Psoas muscle (tissue), 8 donors: ENCODE measurements around the gene KIAA1671. TPM values are rescaled to one million over a fixed set of nuclear protein-coding genes. Genes with fewer than 3 reads are reported as not detected.

Source experiments
- ATAC-seq, 4 donors: fragments of 200-7000 bp; cut with Tn5 transposase; one replicate each; pipeline ENCODE4 v1.9.1; 2020; ENCODE audit warnings: moderate library complexity in 3 of 4, mild to moderate bottlenecking in 2 of 4
- DNase-seq, 2 donors: peaks; one replicate each; pipeline ENCODE4 v3.0.0-alpha.2; 2020
- H3K27ac ChIP-seq: fragments of 200-600 bp; one replicate; pipeline ENCODE4 v1.8.0; 2022
- H3K27me3 ChIP-seq, 3 donors: fragments of 200-600 bp in 1 of 3; one replicate each; pipeline versions ENCODE4 v1.6.1 to v1.8.0; 2013 to 2022; ENCODE audit warnings: low read length in 2 of 3, mild to moderate bottlenecking in 2 of 3, moderate library complexity in 1 of 3; ENCODE audit not compliant: insufficient read depth in 3 of 3
- H3K36me3 ChIP-seq, 2 donors: fragments of 200-600 bp in 1 of 2; one replicate each; pipeline versions ENCODE4 v1.6.1 to v1.8.0; 2013 to 2022; ENCODE audit warnings: low read depth in 1 of 2, mild to moderate bottlenecking in 1 of 2, moderate library complexity in 1 of 2; ENCODE audit not compliant: insufficient read depth in 1 of 2
- H3K4me1 ChIP-seq: fragments of 200-600 bp; one replicate; pipeline ENCODE4 v1.8.0; 2022
- H3K4me3 ChIP-seq: fragments of 200-600 bp; one replicate; pipeline ENCODE4 v1.8.0; 2022; ENCODE audit warnings: mild to moderate bottlenecking
- H3K9me3 ChIP-seq: fragments of 200-600 bp; one replicate; pipeline ENCODE4 v1.8.0; 2022
- WGBS, 3 donors: extraction: QIAGEN DNeasy Blood & Tissue Kit; methylation state at CpG; one replicate each; pipeline versions ENCODE4 v1.1.6 to v1.1.7; 2013; 5-methylcytosine and 5-hydroxymethylcytosine counted together
- intact Hi-C, 2 donors: fragments of 100-400 bp; cut with DNase I; formaldehyde crosslinking; loops; one replicate each; pipeline versions ENCODE4 v1.11.0 to v1.14.2; 2022
- polyA plus RNA-seq, 3 donors: library from polyadenylated mRNA; stranded (reverse); fragments of 200-250 nt; gene quantifications; one replicate each; pipeline ENCODE4 v1.2.3, GENCODE V29; 2013
- total RNA-seq, 4 donors: library from RNA; stranded (reverse); fragmentation: NEBNext Ultra II Directional in 2 of 4; extraction: Animal tissue kit (Norgen Biotek cat#: 25700) in 2 of 4; gene quantifications; one replicate each; pipeline versions ENCODE4 v1.2.1 to v1.2.4, GENCODE V29; 2021 to 2023
- TF ChIP-seq, protein P1 (sequence below): fragments of 200-600 bp; IDR thresholded peaks from one replicate; pipeline ENCODE4 v1.8.0; 2022; ENCODE audit warnings: antibody characterized with exemption
- donor health status: healthy with polysubstance abuse.
- donor health status: DM: no; HTN: no; CAD: no; lungs with moderate emphysema.
- donor health status: Bipolar disorder and iron deficiency.
- donor health status: healthy.
- donor health status: DM: yes; HTN: yes; CAD: no.
- donor health status: DM: no; HTN: no; CAD: no.
- donor health status: DM: no; HTN: no; CAD: no.
- donor health status: DM: yes; HTN: yes; CAD: no.

The KIAA1671 gene
- total and polyA plus RNA-seq, 7 donors = 1.9 to 56.9 (median 15.8) TPM

DNA sequence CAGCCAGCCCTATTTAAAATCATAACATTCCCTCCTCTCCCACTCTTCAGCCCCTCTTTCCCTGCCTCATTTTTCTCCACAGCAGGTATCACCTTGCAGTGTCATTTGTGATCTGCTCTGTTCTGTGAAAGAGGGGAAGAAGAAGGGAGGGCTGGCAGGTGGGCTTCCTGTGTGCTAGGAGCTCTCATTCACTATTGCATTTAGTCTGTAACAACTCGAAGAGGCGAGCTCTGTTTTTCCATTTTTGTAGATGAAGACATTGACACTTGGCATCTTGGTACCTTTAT is 195.1 kb downstream of the KIAA1671 start:
- intact Hi-C loops = no loop called here
- H3K36me3 ChIP-seq = no peaks in the 10 kb centered on the region
- H3K4me3 ChIP-seq = no peak overlapping the region
- ATAC-seq = no peak
- no peaks in the 10 kb centered on the region for H3K9me3 ChIP-seq
- WGBS, 3 donors = 64 to 82% (median 72%) methylated on average over 2 of the region's 2 CpGs
- H3K4me1 ChIP-seq = peaks cover 14% of the 10 kb centered on the region
- DNase-seq = no peak
- TF ChIP-seq, protein P1, sequence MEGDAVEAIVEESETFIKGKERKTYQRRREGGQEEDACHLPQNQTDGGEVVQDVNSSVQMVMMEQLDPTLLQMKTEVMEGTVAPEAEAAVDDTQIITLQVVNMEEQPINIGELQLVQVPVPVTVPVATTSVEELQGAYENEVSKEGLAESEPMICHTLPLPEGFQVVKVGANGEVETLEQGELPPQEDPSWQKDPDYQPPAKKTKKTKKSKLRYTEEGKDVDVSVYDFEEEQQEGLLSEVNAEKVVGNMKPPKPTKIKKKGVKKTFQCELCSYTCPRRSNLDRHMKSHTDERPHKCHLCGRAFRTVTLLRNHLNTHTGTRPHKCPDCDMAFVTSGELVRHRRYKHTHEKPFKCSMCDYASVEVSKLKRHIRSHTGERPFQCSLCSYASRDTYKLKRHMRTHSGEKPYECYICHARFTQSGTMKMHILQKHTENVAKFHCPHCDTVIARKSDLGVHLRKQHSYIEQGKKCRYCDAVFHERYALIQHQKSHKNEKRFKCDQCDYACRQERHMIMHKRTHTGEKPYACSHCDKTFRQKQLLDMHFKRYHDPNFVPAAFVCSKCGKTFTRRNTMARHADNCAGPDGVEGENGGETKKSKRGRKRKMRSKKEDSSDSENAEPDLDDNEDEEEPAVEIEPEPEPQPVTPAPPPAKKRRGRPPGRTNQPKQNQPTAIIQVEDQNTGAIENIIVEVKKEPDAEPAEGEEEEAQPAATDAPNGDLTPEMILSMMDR = no peak
- H3K27ac ChIP-seq = no peak overlapping the region
- no peaks in the 10 kb centered on the region for H3K27me3 ChIP-seq

DNA sequence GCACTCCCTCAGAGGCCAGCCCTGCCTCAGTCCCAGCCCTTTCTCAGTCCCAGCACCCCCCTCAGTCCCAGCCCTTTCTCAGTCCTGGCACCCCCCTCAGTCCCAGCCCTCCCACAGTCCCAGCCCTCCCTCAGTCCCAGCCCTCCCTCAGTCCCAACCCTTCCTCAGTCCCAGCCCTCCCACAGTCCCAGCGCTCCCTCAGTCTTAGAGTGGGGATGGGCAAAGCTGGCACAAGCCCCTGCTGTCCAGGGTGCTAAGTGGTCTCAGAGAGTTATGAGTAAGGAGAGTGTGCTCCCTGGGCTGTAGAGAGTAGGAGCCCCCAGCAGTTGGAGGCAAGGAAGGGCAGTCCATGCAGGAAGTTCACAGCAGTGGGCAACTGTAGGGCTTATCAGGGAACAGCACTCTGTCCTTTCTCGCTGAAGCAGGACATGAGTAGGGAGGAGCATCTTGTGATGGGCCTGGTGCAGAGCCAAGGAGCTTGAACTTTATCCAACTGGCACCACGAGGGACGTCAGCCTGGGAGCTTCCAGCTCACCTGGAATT is 195.7 kb downstream of the KIAA1671 start:
- no peak for DNase-seq
- no peaks in the 10 kb centered on the region for H3K9me3 ChIP-seq
- H3K36me3 ChIP-seq = no peaks in the 10 kb centered on the region
- peaks cover 12% of the 10 kb centered on the region for H3K4me1 ChIP-seq
- peak; percentile 34 to 62 (median 54) for ATAC-seq
- intact Hi-C loops = no loop called here
- H3K27me3 ChIP-seq = no peaks in the 10 kb centered on the region
- TF ChIP-seq, protein P1 = no peak
- no peak overlapping the region for H3K4me3 ChIP-seq
- 20 to 31% (median 30%) methylated on average over 4 of the region's 4 CpGs for WGBS, 3 donors
- no peak overlapping the region for H3K27ac ChIP-seq

DNA sequence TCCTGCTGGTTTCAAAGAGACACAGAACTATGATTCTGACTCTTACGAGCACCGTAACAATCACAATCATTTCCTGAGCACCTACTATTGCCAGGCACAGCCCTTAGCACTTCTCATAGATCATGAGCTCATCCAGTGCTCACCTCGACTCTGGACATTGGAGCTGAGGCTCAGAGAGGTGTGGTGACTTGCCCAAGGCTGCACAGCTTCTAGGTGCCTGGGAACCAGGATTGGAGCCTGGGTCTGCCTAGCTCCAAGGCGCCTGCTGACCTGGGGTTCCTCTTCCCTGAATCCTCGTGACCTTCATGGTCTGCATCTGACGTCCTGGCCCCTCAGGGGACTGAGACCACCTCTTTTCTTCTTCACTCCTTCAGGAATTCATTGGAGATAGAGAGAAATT is 196.5 kb downstream of the KIAA1671 start:
- no peaks in the 10 kb centered on the region for H3K36me3 ChIP-seq
- no peaks in the 10 kb centered on the region for H3K27me3 ChIP-seq
- no peaks in the 10 kb centered on the region for H3K9me3 ChIP-seq
- no peak overlapping the region for H3K27ac ChIP-seq
- no peak overlapping the region for H3K4me3 ChIP-seq
- H3K4me1 ChIP-seq = peaks cover 13% of the 10 kb centered on the region
- TF ChIP-seq, protein P1 = no peak
- DNase-seq (no peak), ATAC-seq (no peak)
- intact Hi-C loops = no loop called here
- WGBS, 3 donors = 77 to 85% (median 80%) methylated on average over 6 of the region's 6 CpGs

DNA sequence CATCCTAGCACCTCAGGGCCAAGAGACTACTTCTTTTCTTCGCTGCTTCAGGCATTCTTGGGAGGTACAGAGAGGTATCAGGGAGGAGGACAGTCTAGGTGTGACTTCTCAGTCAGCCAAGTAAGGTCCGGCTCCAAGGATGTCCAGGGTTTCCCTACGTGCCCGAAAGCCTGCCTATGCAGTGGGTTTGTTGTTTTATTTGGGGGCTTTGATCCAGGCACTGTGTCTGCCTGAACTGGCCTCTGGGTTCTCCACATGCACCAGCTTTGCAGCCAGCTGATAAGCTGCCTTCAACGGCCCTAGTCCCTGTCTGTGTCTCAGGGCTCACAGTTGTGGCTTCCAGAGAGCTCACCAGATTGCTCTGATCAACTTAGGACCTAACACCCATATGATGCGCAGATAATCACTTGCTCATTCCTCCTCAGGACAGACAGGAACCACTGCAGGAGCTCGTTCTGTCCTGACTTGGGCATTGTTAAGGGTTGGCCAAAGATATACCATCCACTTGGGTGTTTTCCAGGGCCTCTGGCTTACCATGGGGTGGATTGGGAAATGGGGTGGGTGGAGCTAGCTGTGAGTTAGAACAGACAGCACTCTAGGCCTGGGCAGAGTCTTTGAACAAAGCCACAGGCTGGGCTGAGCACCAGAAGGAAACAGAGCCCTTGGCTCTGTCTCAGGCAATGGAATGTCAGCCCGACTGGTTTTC is 201.6 kb downstream of the KIAA1671 start:
- peak overlapping the region; percentile 80 for H3K27ac ChIP-seq
- WGBS, 3 donors = 56 to 64% (median 58%) methylated on average over 8 of the region's 8 CpGs
- H3K36me3 ChIP-seq = no peaks in the 10 kb centered on the region
- H3K4me1 ChIP-seq = peaks cover 45% of the 10 kb centered on the region
- H3K9me3 ChIP-seq = no peaks in the 10 kb centered on the region
- DNase-seq = peak; percentile 55 to 73
- intact Hi-C loops = no loop called here
- no peaks in the 10 kb centered on the region for H3K27me3 ChIP-seq
- ATAC-seq = peak; percentile 77 to 83 (median 81)
- TF ChIP-seq, protein P1 = no peak
- H3K4me3 ChIP-seq = no peak overlapping the region

DNA sequence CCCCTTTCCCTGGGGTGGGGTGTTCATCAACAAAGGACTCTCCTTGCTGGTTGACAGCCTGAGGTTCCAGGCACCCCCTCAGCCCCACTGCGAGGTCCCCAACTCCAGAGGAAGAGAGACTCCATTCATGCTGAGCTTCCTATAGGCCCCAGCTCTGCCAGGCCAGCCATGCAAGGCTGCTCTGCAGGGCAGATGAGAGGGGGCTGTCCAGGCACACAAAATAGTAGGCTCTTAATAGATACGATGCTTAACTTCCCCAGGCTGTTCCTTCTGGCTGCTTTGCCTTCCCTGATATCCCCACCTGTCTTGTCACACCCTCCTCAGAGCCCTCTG is 202.1 kb downstream of the KIAA1671 start:
- intact Hi-C loops = no loop called here
- H3K36me3 ChIP-seq = no peaks in the 10 kb centered on the region
- H3K27me3 ChIP-seq = no peaks in the 10 kb centered on the region
- H3K4me1 ChIP-seq = peaks cover 48% of the 10 kb centered on the region
- DNase-seq (no peak), ATAC-seq (no peak)
- 39 to 60% (median 44%) methylated on average over 2 of the region's 2 CpGs for WGBS, 3 donors
- TF ChIP-seq, protein P1 = no peak
- peak overlapping the region; percentile 80 for H3K27ac ChIP-seq
- H3K9me3 ChIP-seq = no peaks in the 10 kb centered on the region
- H3K4me3 ChIP-seq = no peak overlapping the region
